T-cell (primary cell): ENCODE results near the gene CBFA2T2. TPM values are rescaled to one million over a fixed set of nuclear protein-coding genes. Genes with fewer than 3 reads are reported as not detected.
"Not testable (repeated sequence)": the region's sequence is repeated elsewhere in the genome, so short reads cannot be mapped to it uniquely, and the experiment has no call there.

Source experiments
- ATAC-seq, 4 experiments: fragments of 200-7000 bp in 3 of 4; fragments of 150-1000 bp in 1 of 4; cut with Tn5 transposase; replicated peaks in 1 of 4; 1 replicate in 3 of 4; 2 replicates in 1 of 4; pipeline ENCODE4 v1.10.0; 2021; ENCODE audit warnings: moderate library complexity in 3 of 4, mild to moderate bottlenecking in 2 of 4, moderate number of reproducible peaks in 1 of 4
- CTCF ChIA-PET, 2 donors: fragments of 300-600 bp; sonication (Branson Sonifier 250); formaldehyde crosslinking; loops; one replicate each; lab custom pipeline; 2022; ENCODE audit warnings: antibody characterized with exemption in 2 of 2; lab: Charles Lee
- POLR2A ChIA-PET, 2 donors: fragments of 300-600 bp; sonication (Branson Sonifier 250); formaldehyde crosslinking; loops; one replicate each; lab custom pipeline; 2022; ENCODE audit warnings: antibody characterized with exemption in 2 of 2; lab: Charles Lee
- DNase-seq, 35 experiments: peaks; one replicate each; pipeline versions ENCODE4 v3.0.0 to v3.0.0-alpha.2; 2013 to 2023
- H3K27ac ChIP-seq: one replicate; pipeline ENCODE4 v1.5.1; 2013; ENCODE audit warnings: low read length
- H3K27me3 ChIP-seq, 2 experiments: replicated peaks in 1 of 2; 1 replicate in 1 of 2; 2 replicates in 1 of 2; pipeline versions ENCODE4 v1.6.1 to v1.7.0; 2013; ENCODE audit warnings: low read length in 1 of 2, mixed read lengths in 1 of 2; ENCODE audit not compliant: control insufficient read depth in 2 of 2, insufficient read depth in 2 of 2; ENCODE audit errors: extremely low read depth in 1 of 2
- H3K36me3 ChIP-seq, 2 donors: 1 replicate in 1 of 2; 2 replicates in 1 of 2; pipeline versions ENCODE4 v1.6.1 to v1.7.0; 2013; ENCODE audit warnings: low read length in 1 of 2; ENCODE audit not compliant: control insufficient read depth in 2 of 2, insufficient read depth in 1 of 2; ENCODE audit errors: extremely low read depth in 1 of 2
- H3K4me1 ChIP-seq, 2 experiments: 1 replicate in 1 of 2; 2 replicates in 1 of 2; pipeline versions ENCODE4 v1.6.1 to v1.7.0; 2013; ENCODE audit warnings: low read length in 2 of 2, mixed read lengths in 1 of 2; ENCODE audit not compliant: insufficient read depth in 2 of 2, control insufficient read depth in 1 of 2; ENCODE audit errors: extremely low read depth in 1 of 2
- H3K4me3 ChIP-seq, 2 donors: 1 replicate in 1 of 2; 2 replicates in 1 of 2; pipeline versions ENCODE4 v1.5.1 to v1.7.0; 2013; ENCODE audit warnings: mild to moderate bottlenecking in 2 of 2, low read length in 1 of 2, moderate library complexity in 1 of 2; ENCODE audit not compliant: control insufficient read depth in 1 of 2; ENCODE audit errors: extremely low read depth in 1 of 2
- H3K9me3 ChIP-seq: 2 replicates; pipeline ENCODE4 v1.7.0; 2013
- H3K27ac Mint-ChIP-seq, 2 donors: one replicate each; pipeline ENCODE4 v1.8.0; 2020 to 2021; ENCODE audit warnings: mild to moderate bottlenecking in 2 of 2, mixed read lengths in 2 of 2
- H3K27me3 Mint-ChIP-seq, 2 donors: one replicate each; pipeline ENCODE4 v1.8.0; 2021 to 2022; ENCODE audit warnings: mixed read lengths in 2 of 2
- H3K36me3 Mint-ChIP-seq: one replicate; pipeline ENCODE4 v1.8.0; 2021; ENCODE audit warnings: mixed read lengths
- H3K4me1 Mint-ChIP-seq, 3 donors: one replicate each; pipeline ENCODE4 v1.8.0; 2020 to 2022; ENCODE audit warnings: mixed read lengths in 3 of 3, mild to moderate bottlenecking in 1 of 3
- H3K4me3 Mint-ChIP-seq, 3 donors: one replicate each; pipeline ENCODE4 v1.8.0; 2020 to 2022; ENCODE audit warnings: mild to moderate bottlenecking in 3 of 3, mixed read lengths in 3 of 3, moderate library complexity in 3 of 3
- H3K9me3 Mint-ChIP-seq, 3 donors: one replicate each; pipeline ENCODE4 v1.8.0; 2020 to 2022; ENCODE audit warnings: mixed read lengths in 3 of 3
- WGBS: methylation state at CpG from one replicate; pipeline ENCODE4 v1.1.5; 2013; ENCODE audit warnings: missing lambda C conversion rate; ENCODE audit not compliant: insufficient coverage; 5-methylcytosine and 5-hydroxymethylcytosine counted together
- total RNA-seq, 35 experiments: library from RNA in 6 of 35; stranded (reverse) in 6 of 35; fragments of 120-200 nt in 1 of 35; gene quantifications; one replicate each; pipeline versions ENCODE4 v1.2.1 to v1.2.4 and lab custom pipeline; 2013 to 2026

The CBFA2T2 gene
- total RNA-seq, 5 donors from 2014 or later (not counting 1 experiment from before 2014, with no cell fraction given), result 25.2 to 34.2 (median 31.0) TPM

DNA sequence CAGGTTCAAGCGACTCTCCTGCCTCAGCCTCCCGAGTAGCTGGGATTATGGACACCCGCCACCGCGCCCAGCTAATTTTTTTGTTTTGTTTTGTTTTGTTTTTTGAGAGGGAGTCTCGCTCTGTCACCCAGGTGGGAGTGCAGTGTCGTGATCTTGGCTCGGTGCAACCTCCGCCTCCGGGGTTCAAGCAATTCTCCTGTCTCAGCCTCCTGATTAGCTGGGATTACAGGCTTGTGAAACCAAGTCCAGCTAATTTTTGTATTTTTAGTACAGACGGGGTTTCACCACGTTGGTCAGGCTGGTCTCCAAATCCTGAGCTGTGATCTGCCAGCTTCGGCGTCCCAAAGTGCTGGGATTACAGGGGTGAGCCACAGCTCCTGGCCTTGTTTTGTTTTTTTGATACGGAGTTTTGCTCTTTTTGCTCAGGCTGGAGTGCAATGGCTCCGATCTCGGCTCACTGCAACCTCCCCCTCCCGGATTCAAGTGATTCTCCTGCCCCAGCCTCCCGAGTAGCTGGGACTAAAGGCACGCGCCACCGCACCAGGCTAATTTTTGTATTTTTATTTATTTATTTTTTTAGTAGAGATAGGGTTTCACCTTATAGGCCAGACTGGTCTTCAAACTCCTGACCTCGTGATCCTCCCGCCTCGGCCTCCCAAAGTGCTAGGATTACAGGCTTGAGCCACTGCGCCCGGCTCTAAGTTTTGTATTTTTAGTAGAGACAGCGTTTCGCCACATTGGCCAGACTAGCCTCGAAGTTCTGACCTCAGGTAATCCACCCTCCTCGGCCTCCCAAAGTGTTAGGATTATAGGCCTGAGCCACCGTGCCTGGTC lies 1.0 kb upstream of the CBFA2T2 start:
- ATAC-seq, H3K27me3 Mint-ChIP-seq, H3K9me3 Mint-ChIP-seq, H3K36me3 Mint-ChIP-seq, H3K27ac Mint-ChIP-seq, H3K36me3 ChIP-seq, H3K9me3 ChIP-seq, DNase-seq, H3K27me3 ChIP-seq: not testable (repeated sequence)
- ChIA-PET CTCF (interaction anchor here in 1 of 2 donors (1.0 to 1.6 kb wide), 2 partner anchors 66 to 178 kb away, joined by 5 to 9 read pairs; partner anchors contain the start of gene ACTL10), POLR2A (interaction anchor here (0.6 to 1.1 kb wide), 4 partner anchors 44 to 625 kb away, joined by 3 to 9 read pairs (median 6); no protein-coding TSS in a partner anchor)
- peaks cover 8 to 24% of the 10 kb centered on the region in 2 experiments for H3K4me1 ChIP-seq
- WGBS, result 91% methylated on average over 14 of the region's 32 CpGs
- Mint-ChIP-seq H3K4me1 (peaks cover 14 to 22% (median 20%) of the 10 kb centered on the region in 3 donors), H3K4me3 (peak overlapping the region in 1 of 3 donors; percentile 36)
- H3K27ac ChIP-seq, result peak overlapping the region; percentile 93
- peak overlapping the region; percentile 46 to 62 for H3K4me3 ChIP-seq

DNA sequence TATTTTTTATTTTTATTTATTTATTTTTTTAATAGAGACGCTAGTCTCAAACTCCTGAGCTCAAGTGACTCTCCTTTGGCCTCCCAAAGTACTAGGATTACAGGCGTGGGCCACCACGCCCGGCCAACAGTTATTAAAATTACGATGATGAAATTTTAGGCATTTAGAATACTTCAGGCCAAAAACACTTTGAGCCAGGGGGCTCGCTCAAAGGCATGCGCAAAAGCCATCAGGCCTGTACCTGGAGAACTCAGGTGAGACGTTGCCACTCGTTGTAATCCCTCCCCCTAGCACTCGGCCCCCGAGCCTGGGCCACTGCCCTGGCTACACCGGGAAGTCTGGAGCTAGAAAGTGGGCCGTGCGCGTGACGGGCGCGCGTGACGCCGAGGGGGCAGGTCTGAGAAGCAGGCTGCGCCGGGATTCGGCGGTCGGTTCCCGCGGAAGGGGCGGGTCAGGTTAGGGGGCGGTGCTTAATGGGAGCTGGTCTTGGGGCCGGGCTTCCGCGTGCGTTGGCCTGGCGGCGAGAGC lies 337 bp upstream of the CBFA2T2 start:
- no peaks in the 10 kb centered on the region for H3K36me3 ChIP-seq
- 0% methylated on average over 24 of the region's 36 CpGs for WGBS
- peak overlapping the region; percentile 46 to 62 for H3K4me3 ChIP-seq
- DNase-seq, result peak; percentile 96 to 99 (median 98)
- peaks cover 14 to 23% (median 21%) of the 10 kb centered on the region in 3 donors for H3K4me1 Mint-ChIP-seq
- H3K9me3 Mint-ChIP-seq, result no peaks in the 10 kb centered on the region
- ATAC-seq, result peak; percentile 94 to 97 (median 96)
- ChIA-PET CTCF (interaction anchor here in 1 of 2 donors (0.9 to 1.6 kb wide), 3 partner anchors 45 to 178 kb away, joined by 4 to 9 read pairs (median 5); partner anchors contain the start of genes ACTL10 and SNTA1), POLR2A (interaction anchor here (0.6 to 1.1 kb wide), 4 partner anchors 45 to 624 kb away, joined by 3 to 9 read pairs (median 6); no protein-coding TSS in a partner anchor)
- no peaks in the 10 kb centered on the region for H3K27me3 ChIP-seq
- peak overlapping the region; percentile 89 to 93 for H3K27ac Mint-ChIP-seq
- H3K4me1 ChIP-seq, result peaks cover 8 to 24% of the 10 kb centered on the region in 2 experiments
- H3K27me3 Mint-ChIP-seq, result no peaks in the 10 kb centered on the region
- no peaks in the 10 kb centered on the region for H3K36me3 Mint-ChIP-seq
- H3K9me3 ChIP-seq, result no peaks in the 10 kb centered on the region
- H3K4me3 Mint-ChIP-seq, result peak overlapping the region; percentile 76 to 83 (median 83)
- peak overlapping the region; percentile 93 for H3K27ac ChIP-seq

DNA sequence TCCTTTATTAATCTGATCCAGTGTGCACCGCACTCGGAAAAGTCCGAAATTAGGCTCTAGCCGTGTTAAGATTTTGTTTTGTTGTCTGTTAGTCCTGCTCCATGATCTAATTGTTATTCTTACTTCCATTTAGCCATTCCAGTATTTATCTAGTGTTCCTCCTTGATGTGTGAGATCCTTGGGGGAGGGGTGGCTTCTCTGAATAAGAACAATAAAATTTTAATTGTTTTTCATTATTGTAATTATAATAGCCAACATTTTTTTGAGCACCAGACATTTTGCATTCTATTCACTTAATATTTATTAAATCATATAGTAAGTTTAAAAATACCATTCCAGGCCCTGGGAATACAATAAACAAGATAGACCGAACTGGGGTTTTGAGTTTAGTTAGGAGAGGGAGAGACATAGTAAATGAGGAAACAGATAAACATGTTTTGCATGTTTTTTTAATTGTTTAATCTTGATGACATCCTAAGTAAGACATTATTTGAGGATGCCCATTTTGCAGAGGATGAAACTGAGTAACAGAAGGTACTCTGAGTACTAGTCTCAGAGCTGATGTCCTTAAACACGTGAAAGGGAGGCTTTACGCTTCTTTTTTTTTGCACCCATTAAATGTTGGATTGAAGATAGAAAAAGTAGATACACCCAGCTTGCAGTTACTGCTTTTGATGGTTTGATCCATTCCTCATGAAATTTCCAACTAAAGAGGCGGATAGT lies 1.2 kb downstream of the CBFA2T2 start:
- Histone ChIP-seq H3K36me3 (no peaks in the 10 kb centered on the region), H3K27ac (no peak overlapping the region), H3K27me3 (no peaks in the 10 kb centered on the region), H3K9me3 (no peaks in the 10 kb centered on the region), H3K4me1 (peaks cover 8 to 24% of the 10 kb centered on the region in 2 experiments), H3K4me3 (peak overlapping the region; percentile 73 to 82)
- DNase-seq (no peak), ATAC-seq (no peak)
- Mint-ChIP-seq H3K27me3 (no peaks in the 10 kb centered on the region), H3K4me1 (peaks cover 21 to 28% (median 27%) of the 10 kb centered on the region in 3 donors), H3K27ac (peak overlapping the region; percentile 12 to 76), H3K36me3 (no peaks in the 10 kb centered on the region), H3K4me3 (peak overlapping the region; percentile 83 to 84 (median 83)), H3K9me3 (no peaks in the 10 kb centered on the region)
- CTCF ChIA-PET, result interaction anchor here (0.7 to 1.6 kb wide), 2 partner anchors 176 to 352 kb away, joined by 5 to 9 read pairs; partner anchors contain the start of gene ACTL10 (in 1 of the 2)
- POLR2A ChIA-PET, result interaction anchor here in 1 of 2 donors (0.9 kb wide), 1 partner anchor 15 kb away, joined by 3 read pairs; no protein-coding TSS in a partner anchor
- WGBS, result 93% methylated on average over 2 of the region's 8 CpGs

GRCh38 chr20:33493076-33493766 lies 3.3 kb downstream of the CBFA2T2 start:
- no peak for DNase-seq
- CTCF ChIA-PET, result interaction anchor here in 1 of 2 donors (0.5 kb wide), 1 partner anchor 15 kb away, joined by 3 read pairs; no protein-coding TSS in a partner anchor
- ATAC-seq, result no peak
- peaks cover 8 to 24% of the 10 kb centered on the region in 2 experiments for H3K4me1 ChIP-seq
- no peak overlapping the region for H3K27ac ChIP-seq
- H3K9me3 Mint-ChIP-seq, result no peaks in the 10 kb centered on the region
- H3K4me3 ChIP-seq, result no peak overlapping the region
- POLR2A ChIA-PET, result no interaction called here
- H3K36me3 ChIP-seq, result no peaks in the 10 kb centered on the region
- WGBS, result 98% methylated on average over 10 of the region's 15 CpGs
- H3K27me3 ChIP-seq, result no peaks in the 10 kb centered on the region
- no peaks in the 10 kb centered on the region for H3K27me3 Mint-ChIP-seq
- no peaks in the 10 kb centered on the region for H3K9me3 ChIP-seq
- H3K36me3 Mint-ChIP-seq, result peaks cover 7% of the 10 kb centered on the region
- no peak overlapping the region for H3K4me3 Mint-ChIP-seq
- no peak overlapping the region for H3K27ac Mint-ChIP-seq
- H3K4me1 Mint-ChIP-seq, result peaks cover 31 to 38% (median 36%) of the 10 kb centered on the region in 3 donors

DNA sequence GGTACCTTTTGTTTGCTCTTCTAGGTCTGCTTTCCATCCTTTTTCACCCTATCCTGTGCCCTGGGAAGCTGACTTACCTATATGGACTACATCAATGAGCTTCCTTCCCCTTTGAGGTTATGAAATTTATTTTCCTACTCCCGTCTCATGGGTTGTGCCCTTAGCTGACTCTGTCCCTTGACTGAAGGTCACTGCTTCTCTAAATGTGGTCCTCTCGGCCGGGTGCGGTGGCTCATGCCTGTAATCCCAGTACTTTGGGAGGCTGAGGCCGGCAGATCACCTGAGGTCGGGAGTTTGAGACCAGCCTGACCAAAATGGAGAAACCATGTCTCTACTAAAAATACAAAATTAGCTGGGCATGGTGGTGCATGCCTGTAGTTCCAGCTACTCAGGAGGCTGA lies 6.9 kb downstream of the CBFA2T2 start:
- H3K27ac Mint-ChIP-seq, result not testable (repeated sequence)
- CTCF ChIA-PET, result interaction anchor here in 1 of 2 donors (0.5 kb wide), 1 partner anchor 71 kb away, joined by 5 read pairs; no protein-coding TSS in a partner anchor

More for the DNA sequence above, 6.9 kb downstream of the CBFA2T2 start:
- Mint-ChIP-seq H3K4me1 (peaks cover 40 to 46% (median 44%) of the 10 kb centered on the region in 3 donors), H3K36me3 (peaks cover 12% of the 10 kb centered on the region)
- POLR2A ChIA-PET, result interaction anchor here in 1 of 2 donors (0.8 kb wide), 1 partner anchor 94 kb away, joined by 4 read pairs; no protein-coding TSS in a partner anchor
- not testable (repeated sequence) for ATAC-seq, H3K9me3 Mint-ChIP-seq, H3K4me3 Mint-ChIP-seq, H3K27me3 Mint-ChIP-seq, H3K27me3 ChIP-seq, H3K9me3 ChIP-seq, H3K36me3 ChIP-seq, H3K27ac ChIP-seq, DNase-seq, H3K4me3 ChIP-seq, H3K4me1 ChIP-seq
- 96% methylated on average over 6 of the region's 6 CpGs for WGBS
